Activated CD4-positive, alpha-beta T cell treated with anti-CD3 and anti-CD28 coated beads for 4 hours (primary cell): ENCODE results near the gene SLC6A20.

Experiments
- DNase-seq, 2 donors: peaks; one replicate each; pipeline ENCODE4 v3.0.0-alpha.2; 2020

Gene SLC6A20

GRCh38 chr3:45712434-45713110 lies 83.8 kb downstream of the SLC6A20 start:
- DNase-seq, result no peak

- DNase-seq, result no peak
Measured at GRCh38 chr3:45711931-45712330, 84.4 kb downstream of the SLC6A20 start.

GRCh38 chr3:45705839-45706808 lies 90.2 kb downstream of the SLC6A20 start:
- no peak for DNase-seq
